Measurements from ENCODE around the gene CUBN. TPM values are rescaled to one million over a fixed set of nuclear protein-coding genes. Genes with fewer than 3 reads are reported as not detected.

The CUBN gene
- total RNA-seq, 1 donor from 2014 or later = 2.0 TPM

DNA sequence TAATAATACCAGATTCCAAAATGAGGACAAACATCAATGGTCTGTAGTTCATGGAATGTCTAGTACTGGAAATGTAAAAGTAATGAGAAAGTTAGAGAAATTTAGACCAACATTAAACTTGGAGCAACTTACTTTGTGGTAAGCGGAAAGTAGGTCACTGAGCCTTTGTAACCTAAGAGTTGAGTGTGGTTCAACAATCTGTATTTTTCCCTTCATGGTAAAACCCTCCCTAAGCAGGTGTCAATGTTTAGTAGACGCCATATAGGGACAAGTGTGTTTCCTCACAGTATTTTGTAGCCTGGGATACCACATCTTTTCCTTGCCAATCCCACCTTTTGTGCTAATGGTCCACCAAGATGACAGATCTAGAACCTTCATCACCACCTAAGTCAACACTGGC is 245.1 kb downstream of the CUBN start:
- no peak for DNase-seq (ENCODE audit: low read depth, low spot score)

DNA sequence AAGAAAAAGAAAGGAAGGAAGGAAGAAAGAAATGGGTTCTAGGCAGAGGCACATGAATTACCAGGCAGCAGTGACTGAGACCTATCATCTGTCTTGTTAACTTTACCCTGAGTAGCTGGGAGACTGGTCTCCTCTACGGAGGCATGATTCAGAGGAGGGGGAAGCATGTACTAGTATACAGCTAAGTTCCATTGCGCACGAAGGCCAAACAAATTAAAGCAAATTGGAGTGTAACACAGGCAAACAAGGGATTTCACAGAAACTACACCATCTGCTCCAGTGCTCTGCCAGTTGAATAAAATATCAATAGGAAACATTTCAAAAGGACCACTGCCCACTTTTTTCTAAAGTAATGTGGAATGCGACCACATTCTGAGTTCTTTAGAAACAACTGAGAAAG is 246.5 kb downstream of the CUBN start:
- DNase-seq (ENCODE audit: low read depth, low spot score) = no peak

DNA sequence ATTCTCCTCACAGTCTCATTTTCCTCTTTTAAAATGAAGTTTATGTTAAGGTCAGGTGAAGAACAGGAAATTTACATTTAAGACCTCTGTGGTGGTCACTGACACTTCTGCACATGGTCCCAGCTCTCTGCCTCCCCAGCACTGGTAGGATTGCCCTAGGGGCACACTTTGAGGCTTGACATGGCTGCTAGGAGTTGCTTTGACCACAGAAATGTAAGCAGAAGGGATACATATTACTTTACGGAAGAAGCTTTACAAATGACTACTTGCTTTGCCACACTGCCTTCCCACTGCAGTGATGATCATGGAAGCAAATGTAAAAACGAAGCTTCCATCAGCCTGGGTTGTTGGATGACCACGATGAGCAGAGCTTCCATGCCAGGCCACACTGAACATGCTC is 259.3 kb downstream of the CUBN start:
- no peak for DNase-seq (ENCODE audit: low read depth, low spot score)

- no peak for DNase-seq (ENCODE audit: low read depth, low spot score)
These were observed 261.6 kb downstream of the CUBN start for GRCh38 chr10:16867990-16868389.

DNA sequence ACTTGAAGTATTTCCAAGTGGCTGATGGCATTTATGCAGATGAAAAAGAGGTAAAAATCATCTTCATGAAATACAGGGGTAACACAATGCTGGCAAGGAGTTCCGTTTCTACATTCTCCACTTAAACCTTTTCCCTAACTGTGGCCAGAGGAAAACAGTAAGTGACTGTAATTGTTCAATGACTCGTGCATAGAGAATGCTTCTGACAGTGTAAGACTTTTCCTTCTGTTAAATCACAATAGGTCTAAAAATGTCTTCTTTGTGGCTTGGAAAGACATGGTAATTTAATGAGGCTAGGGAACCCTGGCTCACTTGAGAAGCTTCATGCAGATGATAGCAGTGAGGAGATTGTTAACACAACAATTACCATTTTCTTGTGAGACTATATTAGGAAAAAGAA is 262.1 kb downstream of the CUBN start:
- DNase-seq (ENCODE audit: low read depth, low spot score) = no peak

DNA sequence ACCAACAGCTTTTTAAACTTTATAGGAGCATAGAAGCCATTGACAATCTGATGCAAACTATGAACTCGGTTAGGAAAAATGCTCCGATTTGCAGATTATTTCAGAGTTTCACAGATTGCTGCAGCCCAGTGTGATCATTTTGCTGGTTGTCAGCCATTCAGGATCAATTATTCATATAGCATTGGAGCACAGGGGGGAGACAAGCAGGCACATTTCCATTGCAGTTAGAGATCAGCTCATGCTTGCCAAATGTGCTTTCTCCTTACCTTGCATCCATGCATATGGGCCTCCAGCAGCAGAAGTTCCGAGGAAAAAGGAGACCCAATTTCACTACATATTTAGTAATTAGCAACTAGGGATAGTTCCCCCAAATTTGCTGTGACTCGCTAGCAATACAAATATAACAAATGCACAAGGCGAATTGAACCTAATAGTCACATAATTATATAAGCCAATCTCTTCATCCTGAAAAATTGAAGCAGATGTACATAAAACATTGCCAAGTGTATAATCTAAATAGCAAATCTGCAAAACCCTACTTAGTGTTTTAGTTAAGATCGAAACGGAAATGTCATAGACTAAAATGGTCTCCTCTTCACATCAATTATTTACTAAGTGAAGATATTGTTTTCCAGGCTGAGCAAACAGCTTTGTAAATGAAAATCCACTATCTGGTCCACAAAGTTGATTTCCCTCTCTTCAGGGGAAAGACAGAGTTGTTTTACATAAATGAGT is 262.9 kb downstream of the CUBN start:
- no peak for DNase-seq (ENCODE audit: low read depth, low spot score)

DNA sequence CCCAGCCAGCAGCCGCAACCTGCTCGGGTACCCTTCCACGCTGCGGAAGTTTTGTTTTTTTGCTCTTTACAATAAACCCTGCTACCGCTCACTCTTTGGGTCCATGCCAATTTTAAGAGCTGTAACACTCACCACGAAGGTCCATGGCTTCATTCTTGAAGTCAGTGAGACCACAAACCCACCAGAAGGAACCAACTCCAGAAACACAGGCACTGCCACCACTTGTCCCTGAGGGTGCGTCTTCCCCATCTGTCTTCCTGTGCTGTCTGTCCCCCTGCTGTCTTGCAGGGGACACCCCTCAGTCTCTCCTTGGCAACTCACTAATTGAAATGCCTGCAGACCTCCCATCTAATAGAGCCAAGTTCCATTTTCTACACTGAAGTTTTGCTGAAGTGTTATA is 263.8 kb downstream of the CUBN start:
- no peak for DNase-seq (ENCODE audit: low read depth, low spot score)

GRCh38 chr10:16863766-16864165 is 265.8 kb downstream of the CUBN start:
- no peak for DNase-seq (ENCODE audit: low read depth, low spot score)

- no peak for DNase-seq (ENCODE audit: low read depth, low spot score)
These were observed 272.2 kb downstream of the CUBN start for GRCh38 chr10:16857419-16857818.

GRCh38 chr10:16856567-16856966 is 273.0 kb downstream of the CUBN start:
- no peak for DNase-seq (ENCODE audit: low read depth, low spot score)

DNA sequence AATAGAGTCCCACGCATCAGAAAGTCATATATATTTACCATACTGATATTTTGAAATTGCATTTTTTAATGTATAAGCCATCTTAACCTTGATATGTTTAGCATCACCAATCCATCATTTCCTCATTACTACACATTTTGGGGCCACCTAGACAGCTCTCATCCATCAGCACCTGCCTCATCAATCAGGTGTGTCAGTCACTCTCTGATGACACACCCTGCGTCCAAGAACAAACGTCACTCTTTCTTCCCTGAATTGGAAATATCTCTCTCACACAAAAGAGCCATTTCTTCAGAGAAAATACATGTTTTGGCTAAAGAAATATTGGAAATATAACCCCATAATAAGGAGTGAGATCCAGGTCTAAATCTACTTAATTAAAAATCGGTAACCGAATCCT is 273.5 kb downstream of the CUBN start:
- no peak for DNase-seq (ENCODE audit: low read depth, low spot score)

GRCh38 chr10:16854623-16855022 is 275.0 kb downstream of the CUBN start:
- DNase-seq (ENCODE audit: low read depth, low spot score) = no peak

DNA sequence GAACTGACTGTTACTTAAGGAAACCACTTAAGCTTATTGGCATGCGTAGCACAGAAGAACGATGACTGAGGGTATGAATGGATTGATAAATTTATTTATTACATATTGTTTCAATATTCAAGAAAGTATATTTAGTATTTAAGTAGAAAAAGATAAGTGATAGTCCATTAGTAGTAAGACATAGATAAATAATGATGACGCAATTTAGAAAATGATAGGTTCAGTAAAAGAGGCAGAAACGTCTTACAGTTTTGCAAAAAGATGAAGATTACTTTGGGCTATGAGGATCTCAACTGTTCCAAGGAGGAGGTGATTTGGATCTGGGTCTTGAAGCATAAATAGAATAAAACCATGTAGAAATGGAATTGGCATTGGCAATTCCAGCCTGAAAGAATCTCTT is 275.8 kb downstream of the CUBN start:
- no peak for DNase-seq (ENCODE audit: low read depth, low spot score)

- no peak for DNase-seq (ENCODE audit: low read depth, low spot score)
These were observed 276.4 kb downstream of the CUBN start for GRCh38 chr10:16853201-16853600.

DNA sequence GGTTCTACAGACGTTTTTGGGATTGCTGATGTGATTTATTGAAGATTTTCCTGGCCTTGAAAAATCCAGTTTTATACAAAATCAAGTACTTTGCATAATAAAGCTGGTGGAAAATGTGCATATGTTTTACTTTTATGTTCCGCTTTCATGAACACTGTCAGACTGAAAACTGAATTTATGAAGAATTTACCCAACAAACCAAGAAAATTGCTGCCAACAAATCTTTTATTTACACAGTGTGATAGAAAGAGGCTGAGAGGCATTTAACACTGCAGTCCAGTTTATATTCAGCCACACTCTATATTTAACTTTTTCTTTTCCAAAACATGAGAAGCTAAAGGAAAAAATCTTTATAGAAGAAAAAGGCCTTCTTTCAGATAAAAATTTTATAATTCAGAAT is 277.0 kb downstream of the CUBN start:
- DNase-seq (ENCODE audit: low read depth, low spot score) = no peak

- DNase-seq (ENCODE audit: low read depth, low spot score) = no peak
These were observed 281.0 kb downstream of the CUBN start for GRCh38 chr10:16848562-16849154.

DNA sequence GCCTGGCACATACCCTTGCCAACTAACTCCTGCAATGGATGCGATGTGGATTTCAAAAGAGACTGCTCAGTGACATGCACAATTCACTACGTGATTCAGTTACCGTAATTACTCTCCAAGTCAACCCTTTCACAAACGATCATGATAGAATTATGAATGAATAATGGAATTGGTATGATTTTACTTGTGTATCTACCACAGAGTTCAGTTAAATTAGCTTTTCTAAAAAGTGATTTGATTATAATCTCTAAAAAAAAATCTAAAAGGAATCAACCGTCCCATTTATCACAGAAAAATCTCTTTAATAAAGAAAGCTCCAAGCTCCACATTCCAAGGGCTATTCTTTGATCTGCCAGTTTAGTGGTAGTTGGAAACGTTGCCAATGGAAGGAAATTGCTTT is 282.0 kb downstream of the CUBN start:
- no peak for DNase-seq (ENCODE audit: low read depth, low spot score)

GRCh38 chr10:16845248-16845647 is 284.4 kb downstream of the CUBN start:
- no peak for DNase-seq (ENCODE audit: low read depth, low spot score)

DNA sequence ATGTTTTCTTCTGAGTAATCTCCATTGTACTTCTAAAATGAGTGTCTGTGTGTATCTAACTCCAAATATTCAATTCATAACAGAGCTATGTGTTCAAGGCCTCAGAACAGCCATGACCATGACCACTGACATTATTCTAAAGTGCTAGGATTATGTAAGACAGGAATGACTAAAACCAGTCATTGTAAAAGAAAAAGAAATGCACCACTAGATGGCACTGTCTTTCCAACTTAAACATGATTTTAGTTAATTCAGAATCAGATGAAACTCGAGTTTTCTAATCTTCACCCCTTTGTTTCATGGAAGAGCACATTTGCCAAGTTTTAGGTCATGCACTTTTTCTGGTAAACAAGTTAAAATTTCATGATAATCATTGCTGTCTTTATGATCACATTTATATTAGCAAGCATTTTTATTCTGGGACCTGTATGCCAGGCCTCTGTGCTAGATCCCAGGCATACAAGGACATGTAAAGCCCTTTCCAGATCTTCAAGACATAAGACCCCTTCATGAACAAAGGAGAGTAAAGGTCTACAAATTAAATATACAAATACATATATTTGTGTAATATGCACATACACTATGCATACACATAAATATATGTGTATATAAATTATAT is 286.2 kb downstream of the CUBN start:
- no peak for DNase-seq (ENCODE audit: low read depth, low spot score)

DNA sequence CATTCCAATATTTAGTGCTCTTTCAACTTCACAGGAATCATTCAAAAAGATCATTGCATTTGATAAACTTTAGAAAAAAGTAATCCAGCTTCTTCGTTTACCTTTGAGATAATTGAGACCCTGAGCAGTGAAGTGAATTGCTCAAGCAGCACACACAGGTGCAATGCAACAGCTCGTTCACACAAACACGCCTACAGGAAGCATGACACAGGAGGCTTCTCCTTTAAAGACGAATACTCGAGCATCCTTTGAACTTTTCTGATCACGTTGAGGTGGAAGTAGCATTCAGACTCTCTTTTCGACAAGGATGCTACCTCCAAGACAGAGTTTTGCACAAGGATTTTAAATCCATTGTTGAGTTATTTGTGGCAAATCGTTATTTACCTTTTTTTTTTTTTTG is 294.4 kb downstream of the CUBN start:
- DNase-seq (ENCODE audit: low read depth, low spot score) = no peak

DNA sequence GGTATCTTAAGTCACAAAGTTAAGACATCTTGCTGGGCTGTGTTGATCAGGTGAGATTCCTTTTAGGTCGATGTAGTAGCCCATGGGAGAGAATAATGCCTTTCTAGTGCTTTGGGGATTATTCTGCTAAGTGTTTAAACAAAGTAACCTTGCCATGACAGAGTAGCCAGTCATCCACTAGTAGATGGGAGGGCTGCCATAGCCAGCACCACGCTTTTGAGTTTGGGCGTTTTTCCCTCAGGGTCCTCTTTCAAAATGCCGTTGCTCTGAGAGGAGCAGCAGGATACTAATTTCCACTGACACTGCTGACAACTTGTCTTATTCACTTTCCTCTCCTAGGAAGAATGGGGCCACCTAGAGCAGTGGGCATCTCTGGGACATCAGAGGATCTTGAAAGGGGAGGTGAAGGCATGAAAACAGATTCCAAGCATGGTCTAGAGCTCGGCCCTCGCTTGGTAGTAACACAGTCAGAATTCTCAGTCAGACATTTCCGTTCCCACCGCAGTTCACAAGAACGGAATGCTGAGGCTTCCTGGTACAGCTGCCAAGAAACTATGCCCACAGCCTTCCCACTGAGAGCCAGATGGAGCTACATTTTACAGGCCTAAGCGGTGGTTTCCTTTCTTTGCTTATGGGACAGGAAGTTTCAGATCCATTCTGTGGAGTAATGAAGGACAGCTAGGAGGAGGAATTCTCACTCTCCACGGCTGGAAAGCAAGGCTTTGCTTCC is 297.1 kb downstream of the CUBN start:
- peak; percentile 98 for DNase-seq (ENCODE audit: low read depth, low spot score)

DNA sequence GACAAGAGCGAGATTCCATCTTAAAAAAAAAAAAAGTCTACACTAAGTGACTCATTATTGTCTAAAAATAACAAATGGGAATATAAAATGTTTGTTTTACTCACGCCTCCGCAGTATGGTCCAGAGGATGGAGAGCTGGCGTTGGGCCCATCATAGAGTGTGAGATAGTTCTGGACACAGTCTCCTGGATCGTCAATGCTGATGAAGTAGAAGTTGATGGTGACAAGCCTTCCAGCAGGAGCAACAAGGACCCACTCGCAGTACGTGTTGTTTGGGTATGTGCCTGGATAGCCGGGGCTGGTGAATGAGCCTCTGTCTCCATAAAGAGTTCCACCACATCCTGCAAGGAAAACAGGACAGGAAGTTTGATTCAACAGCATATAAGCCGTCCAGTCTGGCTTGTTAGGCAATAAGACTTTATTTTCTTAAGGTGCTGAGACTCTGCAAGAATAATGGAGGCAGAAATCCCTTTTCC is 300.9 kb downstream of the CUBN start:
- DNase-seq (ENCODE audit: low read depth, low spot score) = peak; percentile 51

Data from pulmonary artery endothelial cell (primary cell).